ENCODE measurements around the gene EXOSC5. TPM values are rescaled to one million over a fixed set of nuclear protein-coding genes. Genes with fewer than 3 reads are reported as not detected.
A peak's percentile ranks its signal among the peaks of the same experiment; 100 is the strongest.

The EXOSC5 gene
- total RNA-seq, 1 donor from 2014 or later = 15.2 TPM

DNA sequence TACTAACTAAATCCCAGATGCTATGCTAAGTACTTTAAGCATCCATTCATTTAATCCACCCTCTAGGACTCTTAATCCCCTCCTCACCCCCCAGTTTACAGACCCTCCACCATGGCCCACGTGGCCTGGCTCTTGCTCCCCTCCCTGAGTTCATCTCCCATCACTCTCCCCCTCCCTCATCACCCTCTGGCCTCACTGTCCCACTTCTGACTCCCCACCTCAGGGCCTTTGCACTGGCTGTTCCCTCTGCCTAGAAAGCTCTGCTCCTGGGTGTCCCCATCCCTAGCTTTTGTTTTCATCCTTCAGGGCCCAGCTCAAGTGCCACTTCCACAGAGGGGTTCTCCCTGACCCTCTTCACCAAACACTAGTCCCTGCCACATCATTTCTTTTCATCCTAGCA lies 37.4 kb downstream of the EXOSC5 start:
- no peaks in the 10 kb centered on the region for H3K9me3 ChIP-seq
- TF ChIP-seq POLR2AphosphoS5 (IDR thresholded peaks at IDR 0.05; ENCODE audit: insufficient read depth in 1 of 2, low read depth in 1 of 2) = no peak
- no peak for TF ChIP-seq POLR2A (IDR thresholded peaks at IDR 0.05)
- TF ChIP-seq, protein P1, sequence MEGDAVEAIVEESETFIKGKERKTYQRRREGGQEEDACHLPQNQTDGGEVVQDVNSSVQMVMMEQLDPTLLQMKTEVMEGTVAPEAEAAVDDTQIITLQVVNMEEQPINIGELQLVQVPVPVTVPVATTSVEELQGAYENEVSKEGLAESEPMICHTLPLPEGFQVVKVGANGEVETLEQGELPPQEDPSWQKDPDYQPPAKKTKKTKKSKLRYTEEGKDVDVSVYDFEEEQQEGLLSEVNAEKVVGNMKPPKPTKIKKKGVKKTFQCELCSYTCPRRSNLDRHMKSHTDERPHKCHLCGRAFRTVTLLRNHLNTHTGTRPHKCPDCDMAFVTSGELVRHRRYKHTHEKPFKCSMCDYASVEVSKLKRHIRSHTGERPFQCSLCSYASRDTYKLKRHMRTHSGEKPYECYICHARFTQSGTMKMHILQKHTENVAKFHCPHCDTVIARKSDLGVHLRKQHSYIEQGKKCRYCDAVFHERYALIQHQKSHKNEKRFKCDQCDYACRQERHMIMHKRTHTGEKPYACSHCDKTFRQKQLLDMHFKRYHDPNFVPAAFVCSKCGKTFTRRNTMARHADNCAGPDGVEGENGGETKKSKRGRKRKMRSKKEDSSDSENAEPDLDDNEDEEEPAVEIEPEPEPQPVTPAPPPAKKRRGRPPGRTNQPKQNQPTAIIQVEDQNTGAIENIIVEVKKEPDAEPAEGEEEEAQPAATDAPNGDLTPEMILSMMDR (IDR thresholded peaks at IDR 0.05) = no peak
- intact Hi-C loops (cut with DNase I) = no loop called here
- no peaks in the 10 kb centered on the region for H3K36me3 ChIP-seq
- H3K27ac ChIP-seq = no peak overlapping the region
- no peak for DNase-seq (ENCODE audit: extremely low spot score in 2 of 2)
- no peak overlapping the region for H3K4me3 ChIP-seq
- H3K4me1 ChIP-seq = peaks cover 10% of the 10 kb centered on the region
- no peaks in the 10 kb centered on the region for H3K27me3 ChIP-seq

DNA sequence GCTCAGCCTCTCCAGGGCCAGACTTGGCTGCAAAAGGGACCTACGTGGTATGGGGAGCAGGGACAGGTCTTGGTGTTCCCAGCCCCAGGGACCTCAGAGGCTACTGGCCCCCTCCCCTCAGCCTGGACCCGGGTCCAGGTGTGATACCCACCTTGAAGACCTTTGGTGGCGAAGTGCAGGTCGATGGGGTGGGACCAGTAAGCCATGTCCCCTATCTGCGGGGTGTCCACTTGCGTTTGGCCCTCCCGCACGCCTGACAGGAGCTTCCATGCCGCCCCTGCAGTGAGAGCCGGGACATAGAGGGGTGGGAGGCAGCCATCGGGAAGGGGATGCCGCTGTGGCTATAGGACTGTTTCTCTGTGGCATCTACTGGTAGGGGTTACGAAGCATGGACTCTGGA lies 39.4 kb downstream of the EXOSC5 start:
- no peak overlapping the region for H3K27ac ChIP-seq
- TF ChIP-seq POLR2AphosphoS5 (IDR thresholded peaks at IDR 0.05; ENCODE audit: insufficient read depth in 1 of 2, low read depth in 1 of 2) (no peak), POLR2A (IDR thresholded peaks at IDR 0.05) (no peak)
- TF ChIP-seq, protein P1 (IDR thresholded peaks at IDR 0.05) = no peak

DNA sequence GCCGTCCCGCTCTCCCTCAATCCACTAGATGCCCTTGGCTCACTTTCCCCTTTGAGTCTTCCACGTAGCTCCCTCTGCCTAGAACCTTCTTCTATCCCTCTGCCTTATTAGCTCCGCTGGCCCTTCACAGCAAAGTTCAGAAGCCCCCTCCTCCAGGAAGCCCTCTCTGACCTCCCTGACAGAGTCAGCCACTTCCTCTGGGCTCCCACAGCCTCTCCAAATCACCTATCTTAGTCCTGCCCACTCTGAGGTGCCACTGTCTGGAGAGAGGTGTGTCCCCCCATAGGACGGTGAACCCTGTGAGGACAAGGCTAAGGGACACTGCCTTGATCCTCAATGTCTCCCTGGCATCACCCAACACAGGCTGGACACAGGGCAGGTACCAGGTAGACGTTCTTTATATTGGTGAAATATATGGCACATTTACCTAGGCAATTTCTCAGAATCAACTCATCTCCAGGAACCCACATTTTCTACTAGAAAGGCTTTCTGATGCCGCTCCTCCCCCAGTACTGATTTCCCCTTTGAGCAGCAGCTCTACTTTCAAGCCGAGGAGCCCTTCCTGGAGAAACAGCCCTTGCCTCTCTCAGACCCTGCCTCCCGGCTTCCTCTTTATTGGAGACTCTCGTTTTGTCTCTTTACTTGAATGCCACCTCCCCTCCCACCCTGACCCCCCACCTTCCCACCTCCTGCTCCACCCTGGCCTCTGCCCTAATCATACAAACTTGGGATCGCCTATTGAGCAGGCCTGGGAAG lies 40.0 kb downstream of the EXOSC5 start:
- Histone ChIP-seq H3K27ac (no peak overlapping the region), H3K9me3 (no peaks in the 10 kb centered on the region), H3K36me3 (no peaks in the 10 kb centered on the region), H3K4me1 (peaks cover 8% of the 10 kb centered on the region), H3K27me3 (no peaks in the 10 kb centered on the region), H3K4me3 (no peak overlapping the region)
- no peak for DNase-seq (ENCODE audit: extremely low spot score in 2 of 2)
- TF ChIP-seq POLR2AphosphoS5 (IDR thresholded peaks at IDR 0.05; ENCODE audit: insufficient read depth in 1 of 2, low read depth in 1 of 2) (no peak), POLR2A (IDR thresholded peaks at IDR 0.05) (no peak)
- TF ChIP-seq, protein P1 (IDR thresholded peaks at IDR 0.05) = no peak
- intact Hi-C loops (cut with DNase I) = no loop called here

More for the DNA sequence above, 39.4 kb downstream of the EXOSC5 start:
- H3K9me3 ChIP-seq = no peaks in the 10 kb centered on the region
- no peak overlapping the region for H3K4me3 ChIP-seq
- intact Hi-C loops (cut with DNase I) = no loop called here
- no peaks in the 10 kb centered on the region for H3K36me3 ChIP-seq
- H3K27me3 ChIP-seq = no peaks in the 10 kb centered on the region
- DNase-seq (ENCODE audit: extremely low spot score in 2 of 2) = no peak
- H3K4me1 ChIP-seq = peaks cover 8% of the 10 kb centered on the region

DNA sequence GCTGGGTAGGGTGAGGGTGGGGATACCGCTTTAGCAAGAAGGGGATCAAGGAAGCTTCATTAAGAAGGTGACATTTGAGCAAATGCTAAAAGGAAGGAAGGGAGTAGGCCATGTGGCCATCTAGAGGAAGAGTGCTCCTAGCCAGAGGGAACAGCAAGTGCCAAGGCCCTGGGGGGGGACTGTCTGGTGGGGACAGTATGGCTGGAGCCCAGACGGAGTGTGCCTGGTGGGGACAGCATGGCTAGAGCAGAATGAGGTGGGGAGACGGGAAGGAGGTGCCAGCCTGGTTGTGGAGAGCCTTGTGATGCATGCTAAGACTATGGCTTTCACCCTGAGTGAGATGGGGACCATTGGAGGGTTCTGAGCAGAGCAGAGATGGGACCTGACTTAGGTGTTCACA lies 41.4 kb downstream of the EXOSC5 start:
- H3K4me1 ChIP-seq = peaks cover 16% of the 10 kb centered on the region
- no peak for DNase-seq (ENCODE audit: extremely low spot score in 2 of 2)
- no peaks in the 10 kb centered on the region for H3K27me3 ChIP-seq
- no peaks in the 10 kb centered on the region for H3K36me3 ChIP-seq
- H3K4me3 ChIP-seq = no peak overlapping the region
- H3K27ac ChIP-seq = no peak overlapping the region
- intact Hi-C loops (cut with DNase I) = no loop called here
- no peaks in the 10 kb centered on the region for H3K9me3 ChIP-seq
- TF ChIP-seq POLR2A (IDR thresholded peaks at IDR 0.05) (no peak), POLR2AphosphoS5 (IDR thresholded peaks at IDR 0.05; ENCODE audit: insufficient read depth in 1 of 2, low read depth in 1 of 2) (no peak)
- TF ChIP-seq, protein P1 (IDR thresholded peaks at IDR 0.05) = no peak

DNA sequence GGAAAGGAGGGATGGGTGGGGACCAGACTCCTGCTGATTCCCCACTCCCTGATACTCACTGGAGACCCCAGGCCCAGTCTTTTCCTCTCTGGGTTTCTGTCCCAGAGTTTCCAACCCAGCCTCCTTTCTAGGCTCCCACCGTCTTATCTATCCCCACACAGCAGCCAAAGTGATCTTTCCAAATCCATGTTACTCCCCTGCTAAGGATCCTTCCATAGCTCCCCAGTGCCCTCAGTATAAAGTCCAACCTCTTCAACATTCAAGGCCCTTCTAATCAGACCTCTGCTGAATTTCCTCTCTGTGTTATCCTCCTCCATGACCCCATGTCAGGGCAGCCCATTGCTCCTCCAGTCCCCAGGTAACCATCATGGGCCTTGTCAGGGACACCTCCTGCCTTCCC lies 42.1 kb downstream of the EXOSC5 start:
- peak overlapping the region; percentile 95 for H3K27ac ChIP-seq
- H3K4me1 ChIP-seq = peaks cover 24% of the 10 kb centered on the region

More for the DNA sequence above, 42.1 kb downstream of the EXOSC5 start:
- Histone ChIP-seq H3K36me3 (no peaks in the 10 kb centered on the region), H3K9me3 (no peaks in the 10 kb centered on the region), H3K4me3 (no peak overlapping the region), H3K27me3 (no peaks in the 10 kb centered on the region)
- no peak for DNase-seq (ENCODE audit: extremely low spot score in 2 of 2)
- intact Hi-C loops (cut with DNase I) = no loop called here
- TF ChIP-seq, protein P1 (IDR thresholded peaks at IDR 0.05) = no peak
- TF ChIP-seq POLR2AphosphoS5 (IDR thresholded peaks at IDR 0.05; ENCODE audit: insufficient read depth in 1 of 2, low read depth in 1 of 2) = no peak
